H1 (cell line): ENCODE data around the gene IQCK. TPM values are rescaled to one million over a fixed set of nuclear protein-coding genes. Genes with fewer than 3 reads are reported as not detected.

ENCODE experiments used
- CTCF ChIA-PET: fragments of 300-600 bp; sonication (Branson Sonifier 250); formaldehyde crosslinking; loops from one replicate; lab custom pipeline; 2021; ENCODE audit not compliant: partially characterized antibody; lab: Charles Lee
- POLR2A ChIA-PET: fragments of 300-600 bp; sonication (Branson Sonifier 250); formaldehyde crosslinking; loops from one replicate; lab custom pipeline; 2021; ENCODE audit warnings: inconsistent platforms; ENCODE audit not compliant: partially characterized antibody; lab: Charles Lee
- DNase-seq, 2 experiments: peaks; one replicate each; pipeline versions ENCODE4 v3.0.0 to v3.0.0-alpha.2; 2010 to 2022; ENCODE audit warnings: low spot score in 2 of 2, low read depth in 1 of 2, mixed read lengths in 1 of 2
- FAIRE-seq: peaks from 2 replicates; lab custom pipeline; 2011; peaks lifted over from hg19 to GRCh38; lab: Jason Lieb, UNC
- H2AFZ ChIP-seq: 2 replicates; pipeline ENCODE4 v1.8.1; 2012; ENCODE audit warnings: low read length, inconsistent platforms
- H2AK5ac ChIP-seq: 2 replicates; pipeline ENCODE4 v1.6.1; 2013; ENCODE audit warnings: low read depth, low read length
- H2BK120ac ChIP-seq: replicated peaks from 2 replicates; pipeline ENCODE3; 2013; ENCODE audit warnings: low read depth, low read length, inconsistent platforms
- H2BK12ac ChIP-seq: 2 replicates; pipeline ENCODE4 v1.6.1; 2013; ENCODE audit warnings: low read depth, low read length
- H2BK15ac ChIP-seq: 2 replicates; pipeline ENCODE4 v1.6.1; 2013; ENCODE audit warnings: low read length
- H2BK20ac ChIP-seq: 2 replicates; pipeline ENCODE4 v1.6.1; 2013; ENCODE audit warnings: low read length
- H2BK5ac ChIP-seq: 2 replicates; pipeline ENCODE4 v1.6.1; 2013; ENCODE audit warnings: low read depth, low read length
- H3K14ac ChIP-seq: 2 replicates; pipeline ENCODE4 v1.6.1; 2013; ENCODE audit warnings: inconsistent platforms; ENCODE audit not compliant: insufficient read length
- H3K18ac ChIP-seq: 2 replicates; pipeline ENCODE4 v1.6.1; 2013; ENCODE audit warnings: low read length; ENCODE audit errors: extremely low read depth
- H3K23ac ChIP-seq: 2 replicates; pipeline ENCODE4 v1.6.1; 2013; ENCODE audit warnings: inconsistent platforms; ENCODE audit not compliant: insufficient read length
- H3K23me2 ChIP-seq: 2 replicates; pipeline ENCODE4 v1.6.1; 2013; ENCODE audit warnings: low read depth, low read length
- H3K27ac ChIP-seq: 2 replicates; pipeline ENCODE4 v1.6.1; 2011; ENCODE audit warnings: low read depth, low read length, inconsistent platforms
- H3K27me3 ChIP-seq, 4 experiments: replicated peaks in 1 of 4; 1 replicate in 1 of 4; 2 replicates in 3 of 4; pipeline versions ENCODE4 v1.6.1 to v1.8.1; 2011 to 2013; ENCODE audit warnings: low read length in 3 of 4, mild to moderate bottlenecking in 3 of 4, inconsistent platforms in 2 of 4, mixed read lengths in 2 of 4, moderate library complexity in 1 of 4; ENCODE audit not compliant: control insufficient read depth in 3 of 4, insufficient read depth in 3 of 4; ENCODE audit errors: extremely low read depth in 1 of 4
- H3K36me3 ChIP-seq, 4 experiments: 2 replicates each; pipeline versions ENCODE4 v1.6.1 to v1.8.1; 2011 to 2013; ENCODE audit warnings: mild to moderate bottlenecking in 4 of 4, low read length in 3 of 4, moderate library complexity in 2 of 4, control low read depth in 1 of 4, inconsistent platforms in 1 of 4; ENCODE audit not compliant: insufficient read depth in 4 of 4, control insufficient read depth in 2 of 4
- H3K4ac ChIP-seq: replicated peaks from 2 replicates; pipeline ENCODE3; 2013; ENCODE audit warnings: low read length, low read depth, mixed read lengths, inconsistent platforms; ENCODE audit not compliant: insufficient read length
- H3K4me1 ChIP-seq, 4 experiments: replicated peaks in 1 of 4; 1 replicate in 1 of 4; 2 replicates in 3 of 4; pipeline versions ENCODE4 v1.6.1 to v1.8.1; 2011 to 2013; ENCODE audit warnings: low read length in 3 of 4, inconsistent platforms in 2 of 4, mixed read lengths in 1 of 4; ENCODE audit not compliant: insufficient read depth in 4 of 4, control insufficient read depth in 3 of 4
- H3K4me2 ChIP-seq, 2 experiments: 2 replicates each; pipeline versions ENCODE4 v1.6.1 to v1.8.1; 2011 to 2013; ENCODE audit warnings: low read depth in 2 of 2, low read length in 2 of 2, control low read depth in 1 of 2, inconsistent platforms in 1 of 2, mild to moderate bottlenecking in 1 of 2; ENCODE audit not compliant: insufficient read depth in 1 of 2
- H3K4me3 ChIP-seq, 4 experiments: fragments of 200-600, 300-600 bp in 1 of 4; sonication (generic), shearing (Covaris generic), sonication (Bioruptor Twin) in 1 of 4; 2 replicates each; pipeline versions ENCODE4 v1.5.1 to v1.8.1; 2011 to 2016; ENCODE audit warnings: low read length in 4 of 4, low read depth in 3 of 4, control low read depth in 2 of 4, inconsistent platforms in 2 of 4, mild to moderate bottlenecking in 2 of 4, mixed read lengths in 1 of 4, moderate library complexity in 1 of 4; ENCODE audit not compliant: insufficient read depth in 2 of 4; ENCODE audit errors: extremely low read depth in 1 of 4
- H3K56ac ChIP-seq: replicated peaks from 2 replicates; pipeline ENCODE3; 2013; ENCODE audit warnings: low read depth, mild to moderate bottlenecking, mixed read lengths, low read length, inconsistent platforms; ENCODE audit not compliant: insufficient read length
- H3K79me1 ChIP-seq: 2 replicates; pipeline ENCODE4 v1.6.1; 2013; ENCODE audit warnings: low read depth, low read length, control low read depth
- H3K79me2 ChIP-seq, 2 experiments: 2 replicates each; pipeline versions ENCODE4 v1.6.1 to v1.8.1; 2012 to 2013; ENCODE audit warnings: low read length in 2 of 2, mild to moderate bottlenecking in 2 of 2, inconsistent platforms in 1 of 2; ENCODE audit not compliant: insufficient read depth in 2 of 2, control insufficient read depth in 1 of 2
- H3K9ac ChIP-seq, 4 experiments: replicated peaks in 1 of 4; 1 replicate in 1 of 4; 2 replicates in 3 of 4; pipeline versions ENCODE4 v1.6.1 to v1.8.1; 2011 to 2013; ENCODE audit warnings: low read depth in 3 of 4, low read length in 3 of 4, control low read depth in 2 of 4, mild to moderate bottlenecking in 2 of 4, moderate library complexity in 2 of 4, inconsistent platforms in 1 of 4; ENCODE audit errors: extremely low read depth in 1 of 4
- H3K9me3 ChIP-seq, 2 experiments: 2 replicates each; pipeline versions ENCODE4 v1.6.1 to v1.8.1; 2012 to 2013; ENCODE audit warnings: mild to moderate bottlenecking in 2 of 2, moderate library complexity in 2 of 2, control low read depth in 1 of 2, inconsistent platforms in 1 of 2, low read depth in 1 of 2, low read length in 1 of 2, mixed read lengths in 1 of 2; ENCODE audit not compliant: insufficient read depth in 2 of 2
- H4K20me1 ChIP-seq, 2 experiments: replicated peaks in 1 of 2; 2 replicates each; pipeline versions ENCODE3 to v1.8.1; 2011 to 2013; ENCODE audit warnings: inconsistent platforms in 2 of 2, low read length in 2 of 2, mild to moderate bottlenecking in 1 of 2; ENCODE audit not compliant: insufficient read depth in 2 of 2, control insufficient read depth in 1 of 2
- H4K5ac ChIP-seq: 2 replicates; pipeline ENCODE4 v1.6.1; 2013; ENCODE audit warnings: low read length, low read depth, mixed read lengths, inconsistent platforms; ENCODE audit not compliant: insufficient read length
- H4K8ac ChIP-seq: 2 replicates; pipeline ENCODE4 v1.8.0; 2013; ENCODE audit warnings: mild to moderate bottlenecking, moderate library complexity, low read length, inconsistent platforms; ENCODE audit not compliant: insufficient read depth; ENCODE audit errors: extremely low read depth
- H4K91ac ChIP-seq: replicated peaks from 2 replicates; pipeline ENCODE3; 2013; ENCODE audit warnings: low read length, mixed read lengths, inconsistent platforms; ENCODE audit not compliant: insufficient read length
- BCL11A ChIP-seq, 2 experiments: IDR thresholded peaks; one replicate each; pipeline ENCODE4 v1.6.1; 2011; ENCODE audit warnings: low read depth in 2 of 2, low read length in 2 of 2, mild to moderate bottlenecking in 2 of 2
- CBX8 ChIP-seq: fragments of 300-800, 300-1000 bp; sonication (generic); IDR thresholded peaks from 2 replicates; pipeline ENCODE4 v1.7.1; 2016; ENCODE audit warnings: low read depth, low read length, borderline replicate concordance
- EGR1 ChIP-seq: IDR thresholded peaks from 2 replicates; pipeline ENCODE4 v1.6.1; 2011; ENCODE audit warnings: low read depth, low read length, borderline replicate concordance
- HDAC2 ChIP-seq, 2 experiments: fragments of 300-600 bp in 1 of 2; sonication (generic) in 1 of 2; IDR thresholded peaks; 2 replicates each; pipeline ENCODE4 v1.6.1; 2011 to 2012; ENCODE audit warnings: low read depth in 2 of 2, low read length in 2 of 2, mild to moderate bottlenecking in 2 of 2, moderate library complexity in 2 of 2, borderline replicate concordance in 1 of 2, inconsistent platforms in 1 of 2
- JUN ChIP-seq: IDR thresholded peaks from 2 replicates; pipeline ENCODE4 v1.6.1; 2011; ENCODE audit warnings: low read depth, mild to moderate bottlenecking, improper control_type of control experiment, low read length
- KDM1A ChIP-seq: fragments of 200-600, 300-600 bp; sonication (generic); IDR thresholded peaks from 2 replicates; pipeline ENCODE4 v1.7.1; 2016; ENCODE audit warnings: mild to moderate bottlenecking, low read length, borderline replicate concordance
- NANOG ChIP-seq: IDR thresholded peaks from 2 replicates; pipeline ENCODE4 v1.6.1; 2011; ENCODE audit warnings: low read length, low read depth, mild to moderate bottlenecking, inconsistent platforms; ENCODE audit not compliant: insufficient read depth, poor library complexity, severe bottlenecking
- POLR2A ChIP-seq, 2 experiments: IDR thresholded peaks; 1 replicate in 1 of 2; 2 replicates in 1 of 2; pipeline ENCODE4 v1.6.1; 2011; ENCODE audit warnings: low read depth in 2 of 2, low read length in 2 of 2, mild to moderate bottlenecking in 2 of 2; ENCODE audit errors: control extremely low read depth in 1 of 2
- RFX5 ChIP-seq: IDR thresholded peaks from 2 replicates; pipeline ENCODE4 v1.6.1; 2011; ENCODE audit warnings: low read depth, low read length, improper control_type of control experiment, borderline replicate concordance
- SIX5 ChIP-seq: IDR thresholded peaks from 2 replicates; pipeline ENCODE4 v1.6.1; 2011; ENCODE audit warnings: mild to moderate bottlenecking, low read depth, low read length
- SUZ12 ChIP-seq: fragments of 200-600 bp; sonication (generic); IDR thresholded peaks from 2 replicates; pipeline ENCODE4 v1.6.1; 2012; ENCODE audit warnings: mild to moderate bottlenecking, inconsistent platforms, low read length, moderate library complexity, mixed read lengths
- TAF7 ChIP-seq: optimal IDR thresholded peaks from 2 replicates; pipeline ENCODE3; 2011; ENCODE audit warnings: low read depth, mild to moderate bottlenecking, inconsistent platforms, low read length, moderate library complexity, borderline replicate concordance
- WGBS, 2 experiments: shearing (Covaris generic) in 1 of 2; methylation state at CpG; one replicate each; pipeline versions ENCODE4 v1.1.6 to v1.1.7; 2013 to 2015; ENCODE audit warnings: low lambda C conversion rate in 2 of 2, mixed read lengths in 2 of 2, inconsistent platforms in 1 of 2, low coverage in 1 of 2, missing lambda C conversion rate in 1 of 2; ENCODE audit not compliant: insufficient replicate concordance in 2 of 2, insufficient coverage in 1 of 2, insufficient read length in 1 of 2; ENCODE audit errors: extremely low coverage in 1 of 2, missing lambda C conversion rate in 1 of 2; 5-methylcytosine and 5-hydroxymethylcytosine counted together
- polyA plus RNA-seq, 7 experiments: library from polyadenylated mRNA; depleted of rRNA in 3 of 7; stranded (reverse) in 5 of 7; unstranded in 2 of 7; fragments of >200 nt in 5 of 7; fragments of 200-250 nt in 2 of 7; gene quantifications; 1 replicate in 5 of 7; 2 replicates in 1 of 7; 4 replicates in 1 of 7; pipeline versions ENCODE4 v1.2.1 to v1.2.3, GENCODE V29; 2011 to 2013; ENCODE audit warnings: missing spikeins in 2 of 7, mixed read lengths in 2 of 7
- total RNA-seq: library from RNA; stranded (reverse); fragmentation: NEBNext Ultra II Directional; extraction: Animal tissue kit (Norgen Biotek cat#: 25700); gene quantifications from 2 replicates; pipeline ENCODE4 v1.2.1, GENCODE V29; 2021

Gene IQCK
- total and polyA plus RNA-seq, 2 of the 8 experiments (the other 6 are each of a cell fraction or from before 2014, with no cell fraction given), result 6.2 to 9.3 TPM

GRCh38 chr16:19704321-19705145 lies 13.5 kb upstream of the IQCK start:
- FAIRE-seq, result no peak
- Histone ChIP-seq H3K27me3 (no peaks in the 10 kb centered on the region), H3K14ac (no peak overlapping the region), H3K36me3 (peaks cover 34 to 89% (median 54%) of the 10 kb centered on the region in 4 experiments), H3K4me1 (peaks cover 3 to 19% (median 15%) of the 10 kb centered on the region in 4 experiments), H3K18ac (no peak overlapping the region), H3K79me2 (peaks cover 3 to 60% of the 10 kb centered on the region in 2 experiments; a peak in 3 of 4 replicates), H2BK120ac (no peak overlapping the region), H3K23ac (no peak overlapping the region), H2AFZ (no peak overlapping the region), H3K4ac (no peak overlapping the region), H2BK5ac (no peak overlapping the region), H2BK12ac (no peak overlapping the region), H4K5ac (no peak overlapping the region), H3K79me1 (peaks cover 21% of the 10 kb centered on the region), H3K56ac (no peak overlapping the region), H2BK15ac (no peak overlapping the region), H3K4me2 (no peak overlapping the region), H3K9me3 (no peaks in the 10 kb centered on the region; a peak in 1 of 4 replicates), H3K27ac (no peak overlapping the region), H2BK20ac (no peak overlapping the region), H4K20me1 (peaks cover 19 to 31% of the 10 kb centered on the region in 2 experiments), H4K91ac (no peak overlapping the region), H2AK5ac (no peak overlapping the region), H3K23me2 (no peaks in the 10 kb centered on the region), H3K4me3 (no peak overlapping the region), H4K8ac (no peak overlapping the region), H3K9ac (no peak overlapping the region)
- ChIA-PET CTCF (interaction anchor here (0.9 to 1.6 kb wide), 2 partner anchors 8 to 89 kb away, joined by 3 read pairs; no protein-coding TSS in a partner anchor), POLR2A (interaction anchor here (1.4 to 4.2 kb wide), 4 partner anchors 9 to 177 kb away, joined by 3 to 23 read pairs (median 12); partner anchors contain the start of genes IQCK and KNOP1)
- 88% methylated on average over 18 of the region's 18 CpGs; no CpG with 5 or more reads in 1 of the 2 experiments for WGBS, 2 experiments
- no peak for DNase-seq
- TF ChIP-seq SUZ12 (no peak), KDM1A (no peak), TAF7 (no peak), EGR1 (no peak), CBX8 (no peak), BCL11A (IDR thresholded peaks at IDR 0.05; ENCODE audit: low read depth in 2 of 2, low read length in 2 of 2) (no peak), NANOG (no peak), POLR2A (IDR thresholded peaks at IDR 0.05; ENCODE audit: control extremely low read depth in 1 of 2, low read depth in 2 of 2, low read length in 2 of 2) (no peak), HDAC2 (IDR thresholded peaks at IDR 0.05; ENCODE audit: borderline replicate concordance in 1 of 2, low read depth in 2 of 2, low read length in 2 of 2) (no peak), RFX5 (no peak), SIX5 (no peak), JUN (no peak)
